WTC11 (cell line): Measurements from ENCODE around the gene CIT.

Source experiments
- USF1 ChIP-seq: sonication (generic); formaldehyde crosslinking; IDR thresholded peaks from 2 replicates; pipeline ENCODE4 v1.8.0; 2022; ENCODE audit warnings: mild to moderate bottlenecking, missing genetic modification reagents
- ZNF138 ChIP-seq: sonication (generic); formaldehyde crosslinking; conservative IDR thresholded peaks from 2 replicates; pipeline ENCODE4 v1.8.1; 2022; ENCODE audit warnings: mild to moderate bottlenecking, moderate library complexity, missing genetic modification reagents

GRCh38 chr12:119751961-119752360, 125.2 kb downstream of the CIT start:
- TF ChIP-seq ZNF138 (no peak), USF1 (CRISPR knock-in tag) (no peak)
